GM21381 (cell line): ENCODE results near the gene PTGIS.
"Not testable (repeated sequence)": the region's sequence is repeated elsewhere in the genome, so short reads cannot be mapped to it uniquely, and the experiment has no call there.

Experiments
- ATAC-seq: cut with Tn5 transposase; IDR thresholded peaks from one replicate; pipeline ENCODE4 v1.9.1; 2021; ENCODE audit warnings: mild to moderate bottlenecking, moderate library complexity; ENCODE audit not compliant: unreplicated experiment

The PTGIS gene

GRCh38 chr20:49579874-49580812, 12.2 kb upstream of the PTGIS start:
- ATAC-seq = no peak

GRCh38 chr20:49579195-49579594, 11.3 kb upstream of the PTGIS start:
- ATAC-seq = no peak

- no peak for ATAC-seq
Observed at GRCh38 chr20:49578436-49578835, 10.5 kb upstream of the PTGIS start.

- ATAC-seq = no peak
Observed at GRCh38 chr20:49575551-49576060, 7.7 kb upstream of the PTGIS start.

GRCh38 chr20:49573900-49574416, 6.0 kb upstream of the PTGIS start:
- ATAC-seq = no peak

- no peak for ATAC-seq
Observed at GRCh38 chr20:49572857-49573256, 4.9 kb upstream of the PTGIS start.

GRCh38 chr20:49571553-49571835, 3.6 kb upstream of the PTGIS start:
- ATAC-seq = no peak

GRCh38 chr20:49570828-49571552, 3.1 kb upstream of the PTGIS start:
- ATAC-seq = no peak

- ATAC-seq = no peak
Observed at GRCh38 chr20:49570161-49570827, 2.4 kb upstream of the PTGIS start.

- ATAC-seq = no peak
Observed at GRCh38 chr20:49569411-49570115, 1.6 kb upstream of the PTGIS start.

- no peak for ATAC-seq
Observed at GRCh38 chr20:49568278-49569151, 578 bp upstream of the PTGIS start.

- ATAC-seq = no peak
Observed at GRCh38 chr20:49566401-49567364, 1.3 kb downstream of the PTGIS start.

- not testable (repeated sequence) for ATAC-seq
Observed at GRCh38 chr20:49564991-49565390, 2.9 kb downstream of the PTGIS start.

- no peak for ATAC-seq
Observed at GRCh38 chr20:49563015-49563980, 4.6 kb downstream of the PTGIS start.

GRCh38 chr20:49562311-49563014, 5.5 kb downstream of the PTGIS start:
- no peak for ATAC-seq

GRCh38 chr20:49561806-49562205, 6.1 kb downstream of the PTGIS start:
- no peak for ATAC-seq

GRCh38 chr20:49561256-49561655, 6.7 kb downstream of the PTGIS start:
- ATAC-seq = no peak
